Inflammatory macrophage treated with lipopolysaccharide for 1 hour (primary cell): ENCODE data around the gene CORO2A.

Experiments
- DNase-seq, 2 donors: peaks; one replicate each; pipeline ENCODE4 v3.0.0-alpha.2; 2020 to 2022

CORO2A gene, protein sequence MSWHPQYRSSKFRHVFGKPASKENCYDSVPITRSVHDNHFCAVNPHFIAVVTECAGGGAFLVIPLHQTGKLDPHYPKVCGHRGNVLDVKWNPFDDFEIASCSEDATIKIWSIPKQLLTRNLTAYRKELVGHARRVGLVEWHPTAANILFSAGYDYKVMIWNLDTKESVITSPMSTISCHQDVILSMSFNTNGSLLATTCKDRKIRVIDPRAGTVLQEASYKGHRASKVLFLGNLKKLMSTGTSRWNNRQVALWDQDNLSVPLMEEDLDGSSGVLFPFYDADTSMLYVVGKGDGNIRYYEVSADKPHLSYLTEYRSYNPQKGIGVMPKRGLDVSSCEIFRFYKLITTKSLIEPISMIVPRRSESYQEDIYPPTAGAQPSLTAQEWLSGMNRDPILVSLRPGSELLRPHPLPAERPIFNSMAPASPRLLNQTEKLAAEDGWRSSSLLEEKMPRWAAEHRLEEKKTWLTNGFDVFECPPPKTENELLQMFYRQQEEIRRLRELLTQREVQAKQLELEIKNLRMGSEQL

DNA sequence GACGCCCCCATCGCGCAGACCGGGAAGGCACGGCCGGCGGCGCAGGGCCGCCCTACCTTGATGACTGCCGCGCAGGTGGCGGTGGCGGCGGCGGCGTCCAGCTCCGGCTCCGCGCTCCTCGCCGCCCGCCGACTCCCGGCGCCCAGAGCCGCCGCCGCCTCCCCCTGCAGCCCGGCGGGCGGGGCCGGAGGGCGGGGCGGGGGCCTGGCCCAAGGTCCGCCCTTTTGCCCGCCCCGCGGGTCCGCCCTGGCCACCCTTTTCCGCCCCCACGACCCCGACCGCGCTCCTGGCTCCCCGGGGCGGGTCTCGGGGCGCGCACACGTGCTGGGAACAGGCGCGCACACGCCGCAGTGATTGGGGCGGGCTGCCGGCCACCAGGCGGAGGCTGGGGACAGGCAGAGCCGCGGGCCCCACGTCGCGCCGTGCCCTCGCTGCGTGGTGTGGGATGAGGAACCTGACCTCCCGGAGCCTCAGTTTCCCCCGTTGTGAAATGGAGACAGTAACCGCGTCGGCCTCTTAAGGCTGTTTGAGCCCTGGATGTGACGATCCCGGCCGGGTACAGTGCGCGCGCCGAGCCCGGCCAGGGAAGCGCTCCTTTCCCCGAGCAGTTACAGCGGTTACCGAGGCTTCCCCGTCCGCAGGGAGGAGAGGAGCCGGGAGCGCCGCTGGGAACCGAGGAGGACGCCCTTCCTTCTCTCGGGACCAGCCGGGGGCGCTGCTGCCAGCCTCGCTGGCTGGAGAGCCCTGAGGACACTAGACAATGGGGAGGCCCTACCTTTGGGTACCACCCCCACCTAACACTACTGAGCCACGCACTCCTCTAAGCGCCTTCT lies at the start of gene CORO2A:
Gene CORO2A, minus strand, starts transcription at position 135 of the 833 bp plus-strand sequence. CDS start 34,977 bp downstream, outside the sequence.
- DNase-seq, result peak; percentile 55 to 61

DNA sequence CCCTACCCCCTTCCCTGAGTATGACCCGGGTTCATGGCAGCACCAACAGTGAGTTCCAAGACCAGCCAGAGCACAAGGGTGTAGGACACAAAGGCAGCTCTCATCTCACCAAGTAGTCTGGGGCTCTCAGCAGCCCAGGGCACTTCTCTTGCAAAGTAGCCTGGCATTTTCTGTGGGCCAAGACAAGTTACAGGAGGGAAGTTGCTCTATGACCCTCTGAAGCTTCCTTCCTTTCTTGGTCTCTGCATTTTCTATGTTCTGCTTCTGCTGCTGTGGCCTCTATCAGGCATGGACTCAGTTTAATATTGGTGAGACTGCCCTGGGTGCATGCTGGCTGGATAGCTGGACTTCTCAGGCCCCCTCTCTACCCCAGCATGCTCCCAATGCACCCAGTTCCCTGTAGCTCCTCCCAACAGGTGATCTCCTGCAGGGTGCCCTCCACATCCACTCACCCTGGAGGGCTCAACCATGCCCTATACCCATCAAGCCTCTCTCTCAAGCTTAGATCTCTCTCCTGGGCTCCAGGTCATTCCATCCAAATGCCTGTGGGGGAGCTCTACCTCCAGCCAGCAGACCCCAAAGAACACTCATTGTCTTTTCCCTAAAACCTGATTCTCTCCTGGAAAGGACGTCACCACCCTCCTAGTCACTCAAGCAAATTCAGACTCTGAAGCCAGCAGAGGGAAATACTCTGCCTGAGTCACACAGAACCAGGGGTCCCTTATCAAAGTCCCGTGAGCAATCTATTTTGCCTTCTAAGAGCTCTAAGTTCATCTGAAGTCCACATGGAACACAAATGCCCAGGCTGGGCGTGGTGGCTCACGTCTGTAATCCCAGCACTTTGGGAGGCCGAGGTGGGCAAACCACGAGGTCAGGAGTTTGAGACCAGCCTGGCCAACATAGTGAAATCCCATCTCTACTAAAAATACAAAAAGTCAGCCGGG lies 49.2 kb upstream of the CORO2A start:
- DNase-seq, result peak in 1 of 2 donors; percentile 43

DNA sequence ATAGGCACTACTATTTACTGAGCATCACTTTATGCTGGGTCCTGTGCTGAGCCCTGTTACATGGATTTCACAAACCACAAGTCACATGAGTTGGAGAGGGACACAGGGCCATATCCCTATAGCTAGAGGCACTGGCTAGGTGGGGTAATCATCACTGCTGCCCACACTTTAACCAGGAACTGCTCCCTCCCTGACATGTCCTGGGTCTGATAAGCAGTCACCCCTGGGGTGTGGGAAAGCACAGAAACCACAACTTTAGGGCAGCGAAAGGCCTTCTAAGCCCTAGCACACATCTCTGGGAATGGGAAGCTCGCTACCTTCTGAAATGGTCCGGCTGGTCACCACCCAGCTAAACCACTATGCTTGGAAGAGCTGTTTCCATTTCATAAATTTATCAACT lies 48.0 kb upstream of the CORO2A start:
- DNase-seq, result peak; percentile 39 to 78

DNA sequence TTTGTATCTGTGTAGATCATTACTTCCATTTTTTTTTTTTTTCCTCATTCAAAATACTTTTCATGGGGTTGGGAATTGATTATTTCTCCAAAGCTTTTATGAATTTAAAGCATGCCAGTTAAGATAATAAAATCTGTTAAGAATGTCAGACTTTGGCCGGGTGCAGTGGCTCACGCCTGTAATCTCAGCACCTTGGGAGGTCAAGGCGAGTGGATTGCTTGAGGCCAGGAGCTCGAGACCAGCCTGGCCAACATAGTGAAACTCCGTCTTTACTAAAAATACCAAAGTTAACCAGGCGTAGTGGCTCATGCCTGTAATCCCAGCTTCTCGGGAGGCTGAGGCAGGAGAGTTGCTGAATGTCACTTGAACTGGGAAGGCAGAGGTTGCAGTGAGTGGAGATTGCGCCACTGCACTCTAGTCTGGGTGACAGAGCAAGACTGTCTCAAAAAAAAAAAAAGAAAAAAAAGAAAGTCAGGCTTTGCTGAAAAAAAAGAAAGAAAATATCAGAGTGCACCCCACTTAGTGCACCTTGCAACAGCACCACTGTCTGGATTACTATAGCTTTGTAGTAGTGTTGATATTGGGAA lies 44.6 kb upstream of the CORO2A start:
- DNase-seq, result no peak

DNA sequence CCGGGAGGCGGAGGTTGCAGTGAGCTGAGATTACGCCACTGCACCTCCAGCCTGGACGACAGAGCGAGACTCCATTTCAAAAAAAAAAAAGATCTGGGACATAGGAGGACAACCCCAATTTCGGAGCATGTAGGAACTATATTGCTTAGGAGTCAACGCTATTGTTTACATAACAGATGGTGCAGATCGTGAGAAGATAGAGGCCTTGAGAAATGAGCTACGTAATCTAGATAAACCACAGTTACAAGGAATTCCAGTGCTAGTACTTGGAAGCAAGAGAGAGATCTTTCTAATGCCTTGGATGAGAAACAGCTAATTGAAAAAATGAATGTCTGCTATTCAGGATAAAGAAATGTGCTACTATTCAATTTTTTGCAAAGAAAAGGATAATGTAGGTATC lies 42.7 kb upstream of the CORO2A start:
- no peak for DNase-seq

DNA sequence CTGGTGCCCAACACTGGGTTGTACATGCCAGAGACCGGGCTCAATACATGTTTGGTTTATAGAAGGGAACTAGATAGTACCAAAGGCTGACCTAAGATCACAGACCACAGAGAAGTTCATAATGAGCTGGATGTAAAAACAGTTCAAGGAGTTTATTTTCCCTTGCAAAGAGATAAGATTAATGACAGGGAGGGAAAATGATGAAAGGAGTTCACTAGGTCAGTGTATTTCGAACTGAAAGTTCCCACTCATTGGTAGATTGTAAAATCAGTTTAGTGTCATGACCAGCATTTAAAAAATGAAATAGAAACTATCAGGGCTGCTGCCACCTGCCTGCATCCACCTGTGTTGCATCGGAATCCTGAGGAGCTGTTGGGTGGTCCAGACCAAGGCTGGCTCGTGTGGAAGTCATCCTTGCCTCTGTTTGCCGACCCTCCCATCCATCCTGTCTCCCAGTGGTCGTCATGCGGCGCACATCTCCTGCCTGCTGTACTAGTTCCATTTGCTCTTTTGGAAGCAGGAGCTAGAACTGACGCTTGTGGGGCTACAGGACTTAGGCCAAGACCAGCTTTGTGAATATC lies 41.9 kb upstream of the CORO2A start:
- no peak for DNase-seq

DNA sequence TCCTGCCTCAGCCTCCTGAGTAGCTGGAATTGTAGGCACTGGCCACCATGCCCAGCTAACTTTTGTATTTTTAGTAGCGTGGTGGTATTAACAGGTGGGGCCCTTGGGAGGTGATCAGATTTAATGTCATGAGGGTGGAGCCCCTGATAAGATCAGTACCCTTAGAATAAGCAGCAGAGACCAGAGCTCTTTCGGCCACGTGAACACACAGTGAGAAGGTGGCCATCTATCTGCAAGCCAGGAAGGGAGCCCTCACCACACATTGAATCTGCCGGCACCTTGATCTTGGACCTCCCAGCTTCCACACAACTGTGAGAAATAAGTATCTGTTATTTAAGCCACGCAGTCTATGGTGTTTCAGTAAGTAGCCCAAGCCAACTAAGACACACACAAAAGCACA lies 40.5 kb upstream of the CORO2A start:
- DNase-seq, result no peak

DNA sequence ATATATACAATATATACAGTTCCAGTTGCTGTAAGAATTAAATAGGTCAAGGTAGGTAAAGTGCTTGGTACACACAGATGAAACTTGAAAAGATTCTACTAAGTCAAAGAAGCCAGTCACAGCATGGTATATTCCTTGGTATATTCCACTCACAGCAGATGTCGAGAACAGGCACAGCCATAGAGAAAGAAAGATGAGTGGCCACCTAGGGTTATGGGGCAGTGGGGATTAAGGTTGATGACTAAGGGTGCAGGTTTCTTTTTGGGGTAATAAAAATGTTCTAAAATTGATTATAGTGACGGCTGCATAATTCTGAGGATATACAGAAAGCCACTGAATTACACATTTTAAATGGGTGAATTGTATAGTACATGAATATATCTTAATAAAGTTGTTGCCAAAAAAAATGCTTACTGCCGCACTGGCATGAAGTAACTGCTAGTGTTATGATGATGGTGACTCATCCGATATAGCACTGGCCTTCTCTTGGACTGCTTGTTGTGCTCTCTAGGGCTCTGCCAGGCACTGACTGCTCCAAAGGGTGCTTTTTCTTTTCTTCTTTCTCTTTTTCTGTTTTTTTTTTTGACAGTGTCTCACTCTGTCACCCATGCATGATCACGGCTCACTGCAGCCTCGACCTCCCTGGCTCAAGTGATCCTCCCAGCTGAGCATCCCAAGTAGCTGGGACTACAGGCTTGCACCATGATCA lies 39.5 kb upstream of the CORO2A start:
- DNase-seq, result no peak

DNA sequence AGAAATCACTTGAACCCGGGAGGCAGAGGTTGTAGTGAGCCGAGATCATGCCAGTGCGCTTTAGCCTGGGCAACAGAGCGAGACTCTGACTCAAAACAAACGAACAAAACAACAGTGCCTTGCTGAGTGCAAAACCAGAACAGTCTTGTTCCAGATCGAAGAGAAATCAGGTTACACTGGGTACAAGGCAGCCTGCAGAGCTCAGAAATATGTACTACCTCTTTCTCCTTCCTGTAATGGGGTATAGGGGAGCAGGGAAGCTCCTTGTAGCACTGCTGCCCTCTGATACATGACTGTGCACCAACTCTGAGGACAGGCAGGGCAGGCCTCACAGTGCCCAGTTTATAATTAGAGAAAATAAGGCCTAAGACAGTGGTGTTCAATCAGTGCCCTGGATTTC lies 38.4 kb upstream of the CORO2A start:
- no peak for DNase-seq

DNA sequence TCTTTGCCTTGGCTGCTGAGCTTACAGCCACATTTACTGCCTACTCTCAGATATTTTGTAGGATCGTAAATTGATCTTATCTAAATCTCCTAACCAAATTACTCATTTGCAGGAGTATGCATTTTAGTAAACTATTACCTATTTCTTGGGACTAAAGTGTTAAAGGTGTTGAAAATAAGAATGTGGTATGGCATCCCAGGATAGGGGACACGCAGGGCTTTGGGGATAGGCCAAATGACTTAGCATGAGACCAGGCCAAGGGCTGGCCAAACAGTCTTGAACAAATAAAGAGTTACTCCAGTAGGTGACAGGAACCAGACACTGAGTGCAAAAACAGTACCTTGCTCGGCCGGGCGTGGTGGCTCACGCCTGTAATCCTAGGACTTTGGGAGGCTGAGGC lies 37.9 kb upstream of the CORO2A start:
- no peak for DNase-seq

DNA sequence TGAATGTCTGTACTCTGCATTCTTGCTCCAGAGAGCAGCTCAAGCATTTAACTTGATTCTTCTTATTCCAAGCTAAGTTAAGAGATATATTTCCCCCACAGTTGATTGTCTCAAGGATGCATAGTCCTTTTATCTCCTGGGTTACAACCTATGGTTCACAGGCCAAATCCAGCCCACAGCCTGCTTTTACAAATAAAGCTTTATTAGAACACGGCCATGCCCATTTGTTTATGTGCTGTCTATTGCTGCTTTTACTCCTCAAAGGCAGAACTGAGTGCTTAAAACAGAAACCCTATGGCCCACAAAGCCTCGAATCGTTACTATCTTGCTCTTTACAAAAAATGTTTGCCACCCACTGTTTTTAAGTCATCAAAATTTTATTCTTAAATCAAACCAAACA lies 37.2 kb upstream of the CORO2A start:
- DNase-seq, result no peak

DNA sequence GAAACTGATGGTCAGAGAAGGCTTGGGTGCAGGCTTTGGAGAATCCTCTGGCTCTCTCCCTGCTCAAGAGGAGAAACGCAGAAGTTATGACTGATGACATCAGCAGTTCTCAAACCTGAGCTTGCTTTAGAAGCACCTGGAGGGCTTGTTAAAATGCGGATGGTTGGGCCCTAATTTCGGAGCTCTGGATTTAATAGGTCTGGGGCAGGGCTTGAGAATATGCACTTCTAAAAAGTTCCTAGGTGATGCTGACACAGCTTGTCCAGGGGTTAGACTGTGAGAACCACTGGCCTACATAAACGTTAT lies 36.6 kb upstream of the CORO2A start:
- DNase-seq, result no peak

DNA sequence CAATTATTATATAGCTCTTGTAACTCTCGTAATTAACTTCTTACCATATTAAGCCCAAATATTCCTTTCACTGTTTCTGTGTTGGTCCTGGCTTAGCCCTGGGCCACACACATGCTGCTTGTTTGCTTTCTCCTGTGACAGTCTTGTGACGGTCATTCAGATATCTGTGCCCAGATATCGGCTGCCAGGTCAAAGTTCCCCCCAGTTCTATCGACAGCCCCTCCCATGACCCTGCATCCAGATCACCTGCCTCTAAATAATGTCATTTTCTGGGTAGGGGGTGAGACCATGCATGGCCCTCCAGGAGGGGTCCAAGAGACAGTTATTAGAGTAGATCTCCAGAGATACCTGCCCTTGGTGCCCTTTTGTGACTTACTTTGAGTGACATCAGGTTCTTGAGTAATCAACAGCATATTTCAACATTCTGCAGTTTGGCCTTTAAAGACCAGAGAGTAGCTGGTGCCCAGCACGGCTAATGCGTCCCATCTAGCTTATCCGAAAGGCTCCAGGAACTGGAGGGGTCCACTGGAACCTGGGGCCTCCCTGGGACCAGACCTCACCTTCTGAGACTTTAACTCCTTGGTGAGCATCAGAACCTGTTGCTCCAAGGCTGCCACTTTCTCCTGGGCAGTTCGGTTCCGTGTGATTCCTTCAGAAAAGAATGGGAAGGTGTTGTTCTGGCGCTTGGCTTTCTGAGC lies 36.1 kb upstream of the CORO2A start:
- DNase-seq, result no peak

DNA sequence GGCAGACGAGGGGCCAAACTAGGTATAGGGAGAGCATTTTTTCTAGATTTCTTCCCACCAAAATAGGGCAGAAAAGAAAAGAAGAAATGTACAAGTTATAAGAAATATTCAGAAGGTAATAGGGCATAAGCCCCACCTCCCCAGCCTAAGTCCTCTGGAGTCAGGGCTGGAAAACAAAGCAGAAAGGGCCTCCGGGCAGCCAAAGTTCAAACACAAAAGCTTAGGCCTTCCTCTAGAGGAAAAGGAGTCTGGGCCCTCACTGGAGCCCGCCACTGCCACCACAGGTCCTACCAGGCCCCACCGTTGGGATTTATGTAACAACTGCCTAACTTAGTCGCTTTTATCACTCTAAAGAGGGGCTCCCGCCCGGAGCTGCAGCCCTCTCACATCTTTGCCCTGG lies 35.4 kb upstream of the CORO2A start:
- DNase-seq, result no peak

DNA sequence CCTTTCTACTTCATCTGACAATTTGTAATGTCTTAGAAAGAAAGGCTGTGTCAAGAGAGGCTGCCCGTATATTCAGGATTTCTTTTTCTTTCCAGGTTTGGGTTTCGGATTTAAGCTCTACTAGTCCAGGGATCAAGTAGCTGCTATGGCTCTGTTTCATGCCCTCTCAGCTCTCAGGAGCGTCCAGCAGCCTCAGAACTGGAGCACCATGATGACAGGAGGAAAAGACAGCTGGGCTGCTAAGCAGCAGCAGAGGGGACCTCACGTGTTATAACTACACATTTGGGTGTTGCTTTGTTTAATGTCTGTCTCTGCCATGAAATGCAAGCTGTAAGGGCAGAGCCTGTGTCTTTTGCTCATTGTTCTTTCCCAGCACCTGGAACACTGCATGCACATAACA lies 34.5 kb upstream of the CORO2A start:
- no peak for DNase-seq

DNA sequence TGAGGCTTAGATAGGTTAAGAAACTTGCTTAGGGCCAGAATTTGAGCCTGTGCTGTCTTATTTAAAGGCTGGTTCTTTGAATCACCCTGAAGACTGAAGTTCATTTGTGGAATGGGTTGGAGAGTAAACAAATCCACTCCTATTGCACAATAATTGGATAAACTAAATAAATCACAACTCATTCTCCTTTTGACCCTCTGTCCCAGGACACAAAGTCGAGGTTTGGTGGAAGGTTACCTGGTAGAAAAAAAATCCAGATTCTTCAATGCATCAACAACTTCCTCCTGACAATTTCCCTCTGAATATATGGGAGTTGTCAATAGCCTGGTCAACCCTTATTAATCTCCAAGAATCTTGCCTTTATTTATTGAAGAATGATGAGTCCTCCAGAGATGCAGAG lies 34.1 kb upstream of the CORO2A start:
- DNase-seq, result no peak

DNA sequence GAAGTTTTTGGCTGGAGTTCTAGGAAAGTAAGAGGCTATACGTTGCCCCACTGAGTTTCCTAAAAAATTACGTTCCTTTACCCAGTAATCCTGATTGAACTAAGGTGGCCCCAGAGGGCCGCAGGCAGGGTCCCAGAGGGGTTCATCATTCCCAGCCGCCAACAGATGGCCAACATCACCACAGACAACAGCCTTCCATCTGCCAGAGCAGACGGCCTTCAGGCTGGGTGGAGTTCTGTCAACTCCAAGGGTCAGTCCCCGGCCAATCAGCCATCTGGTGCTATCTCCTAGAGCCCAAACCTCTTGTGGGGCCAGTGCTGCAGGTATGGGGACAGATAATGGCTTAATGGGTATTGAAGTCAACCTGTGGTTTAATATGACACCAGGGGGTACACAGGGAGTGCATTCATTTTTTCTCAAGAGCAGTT lies 32.6 kb upstream of the CORO2A start:
- DNase-seq, result no peak

DNA sequence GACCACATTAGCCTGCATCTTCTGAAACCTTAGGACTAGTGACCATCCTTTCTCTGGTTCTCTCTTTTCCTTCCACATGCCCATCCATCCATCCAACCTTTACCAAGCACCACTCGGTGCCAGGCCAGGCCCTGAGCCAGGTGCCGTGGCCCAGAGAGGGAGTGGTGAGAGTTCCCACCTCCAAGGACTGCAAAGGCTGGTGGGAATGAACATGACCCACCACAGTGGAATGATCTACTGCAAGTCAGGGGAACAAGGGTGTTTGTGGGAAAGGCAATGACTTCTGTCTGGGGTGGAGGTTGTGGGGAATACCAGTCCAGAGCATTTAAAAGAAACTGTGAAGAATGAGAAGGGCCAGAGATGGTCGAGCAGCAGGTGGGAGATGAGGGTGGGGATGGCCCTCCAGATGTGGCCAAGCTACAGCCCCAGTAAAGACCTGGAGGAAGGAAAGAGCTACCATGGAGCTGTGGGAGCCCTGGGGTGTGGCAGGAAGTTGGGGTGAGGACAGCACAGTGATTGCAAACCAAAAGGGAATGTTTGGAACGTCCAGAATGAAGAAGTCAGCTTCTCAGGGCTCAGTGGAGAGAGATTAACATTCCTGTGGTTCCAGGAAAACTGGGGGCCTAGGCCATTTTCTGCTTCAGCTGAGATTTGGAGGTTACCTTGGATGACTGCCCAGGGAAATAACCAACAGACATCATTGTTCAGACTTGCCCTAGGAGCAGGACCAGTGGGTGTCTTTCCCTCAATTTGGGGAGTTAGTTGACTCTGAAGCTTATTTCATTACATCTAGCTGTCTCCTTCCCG lies 30.7 kb upstream of the CORO2A start:
- DNase-seq, result peak in 1 of 2 donors; percentile 31

DNA sequence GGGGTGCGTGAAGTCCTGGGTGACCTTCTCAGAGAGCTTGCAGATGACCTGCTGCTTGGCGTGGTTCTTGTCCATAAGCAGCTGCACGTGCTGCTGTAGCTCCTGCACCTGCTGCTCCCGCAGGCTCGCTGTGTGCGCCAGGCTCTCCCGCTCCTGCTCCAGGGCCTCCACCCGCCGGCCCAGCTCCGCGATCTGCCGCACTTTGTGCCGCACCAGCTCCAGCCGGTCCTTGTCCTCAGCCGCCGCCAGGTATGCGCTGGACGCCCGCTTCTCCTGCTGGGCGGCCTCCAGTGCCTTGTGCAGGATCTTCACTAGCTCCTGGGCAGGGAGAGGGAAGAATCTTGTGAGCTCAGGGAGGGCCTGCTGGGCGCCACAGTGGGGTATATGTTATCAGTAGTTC lies 28.5 kb upstream of the CORO2A start:
- no peak for DNase-seq

DNA sequence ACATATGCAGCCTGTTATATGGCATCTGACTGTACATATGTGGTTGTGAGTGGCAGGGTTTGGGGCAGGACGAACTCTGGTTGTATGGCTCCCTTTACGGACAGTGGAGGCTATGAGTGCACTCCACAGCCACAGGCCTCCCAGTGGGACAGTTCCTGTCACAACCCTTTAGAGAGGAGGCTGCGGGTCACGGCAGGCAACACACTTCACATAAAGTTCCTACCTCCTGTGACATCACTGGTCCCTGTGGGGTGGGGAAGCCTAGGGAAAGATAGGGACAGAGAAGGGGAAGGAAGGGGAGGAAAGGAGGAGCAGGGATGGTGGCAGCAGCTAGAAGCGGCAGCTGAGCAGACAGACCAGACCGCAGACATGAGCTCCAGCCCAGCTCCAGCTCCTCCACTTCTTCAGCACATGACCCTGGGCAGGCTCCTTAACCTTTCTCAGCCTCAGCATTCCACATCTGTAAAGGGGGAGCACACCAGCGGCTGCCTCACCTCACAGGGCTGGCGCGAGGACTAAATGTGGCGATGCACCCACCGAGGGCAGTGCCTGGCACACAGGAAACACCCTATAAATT lies 27.4 kb upstream of the CORO2A start:
- DNase-seq, result no peak
